Adrenal gland (tissue), 5 donors: Measurements from ENCODE around the gene SYT1.

Experiments
- CTCF ChIP-seq, 6 experiments: fragments of 450-650 bp in 4 of 6; fragments of 200-600 bp in 2 of 6; sonication (generic) in 1 of 6; IDR thresholded peaks; 1 replicate in 5 of 6; 2 replicates in 1 of 6; pipeline versions ENCODE4 v1.5.1 to v1.8.0; 2016 to 2021; ENCODE audit warnings: antibody characterized with exemption in 6 of 6, mild to moderate bottlenecking in 2 of 6, moderate library complexity in 1 of 6
- POLR2A ChIP-seq, 2 donors: fragments of 450-650 bp; IDR thresholded peaks; one replicate each; pipeline ENCODE4 v1.6.1; 2017; ENCODE audit warnings: antibody characterized with exemption in 2 of 2, mild to moderate bottlenecking in 2 of 2, moderate library complexity in 1 of 2
- donor health status: DM: no; HTN: no; CAD: no.

DNA sequence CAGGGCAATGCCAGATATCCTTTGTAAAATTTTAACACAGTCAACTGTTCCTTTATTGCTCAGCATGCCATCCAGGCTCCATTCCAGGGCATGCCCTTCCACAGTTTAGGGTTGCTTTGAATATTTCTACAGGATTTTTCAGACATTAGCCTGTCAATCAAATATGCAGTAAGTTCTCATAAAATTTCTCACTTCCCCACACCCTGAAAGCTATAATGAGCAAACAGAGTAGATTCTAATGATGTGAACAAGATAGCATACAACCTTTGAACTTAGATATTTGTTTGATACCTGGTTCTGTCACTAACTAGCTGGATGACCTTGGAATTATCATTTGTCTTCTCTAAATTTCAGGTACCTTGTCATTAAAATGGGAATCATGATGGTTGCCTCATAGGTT is 251.2 kb downstream of the SYT1 start:
- TF ChIP-seq POLR2A (IDR thresholded peaks at IDR 0.05) (no peak), CTCF (IDR thresholded peaks at IDR 0.05) (no peak)
